Measurements from ENCODE around the gene OLFM2. TPM values are rescaled to one million over a fixed set of nuclear protein-coding genes. Genes with fewer than 3 reads are reported as not detected.

Gene OLFM2
- total and polyA plus RNA-seq, 4 experiments from 2014 or later, result 5.0 to 10.4 (median 9.4) TPM

- H3K9me3 ChIP-seq (ENCODE audit: control insufficient read depth in 1 of 2, low read length in 2 of 2), result no peaks in the 10 kb centered on the region
- CTCF ChIA-PET (ENCODE audit: partially characterized antibody), result no interaction called here
- Mint-ChIP-seq H3K27ac (no peak overlapping the region), H3K36me3 (no peaks in the 10 kb centered on the region), H3K4me1 (peaks cover 7 to 17% (median 11%) of the 10 kb centered on the region in 4 donors), H3K27me3 (peaks cover 24 to 36% of the 10 kb centered on the region in 2 donors), H3K4me3 (peak overlapping the region in 1 of 8 donors; percentile 0), H3K9me3 (no peaks in the 10 kb centered on the region)
- H3K4me1 ChIP-seq (ENCODE audit: insufficient read depth, low read length), result no peaks in the 10 kb centered on the region
- H3K27me3 ChIP-seq (ENCODE audit: insufficient read depth, low read length), result peaks cover 3% of the 10 kb centered on the region
- intact Hi-C loops (cut with micrococcal nuclease), result no loop called here
- POLR2A ChIA-PET (ENCODE audit: partially characterized antibody), result no interaction called here
- H3K36me3 ChIP-seq (ENCODE audit: insufficient read depth, low read length), result no peaks in the 10 kb centered on the region
- H3K4me3 ChIP-seq (ENCODE audit: low read length in 2 of 2), result no peak overlapping the region
- DNase-seq, result no peak
- no peak overlapping the region for H3K27ac ChIP-seq (ENCODE audit: low read depth, low read length)
These were observed 32.7 kb upstream of the OLFM2 start for GRCh38 chr19:9968820-9969687.

DNA sequence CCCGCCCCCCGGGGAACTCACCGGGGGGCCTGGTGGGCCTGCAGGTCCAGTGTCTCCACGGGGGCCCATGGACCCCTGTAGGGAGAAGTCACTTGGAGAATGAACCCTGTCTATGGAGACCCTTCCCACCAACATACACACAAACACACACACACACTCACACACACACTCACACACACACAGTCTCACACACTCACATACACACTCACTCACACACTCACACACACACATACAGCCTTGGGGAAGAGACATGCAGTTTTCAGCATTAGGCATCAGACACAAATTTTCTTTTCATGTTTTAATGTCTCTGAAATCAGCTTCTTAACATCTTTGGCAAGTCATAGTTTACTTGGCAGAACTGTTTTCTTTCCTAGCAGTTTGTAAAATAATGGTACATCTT lies 31.0 kb upstream of the OLFM2 start:
- Mint-ChIP-seq H3K36me3 (no peaks in the 10 kb centered on the region), H3K27me3 (peaks cover 25 to 42% of the 10 kb centered on the region in 2 donors), H3K4me3 (no peak overlapping the region), H3K27ac (no peak overlapping the region), H3K9me3 (peaks cover 0 to 1% (median 0%) of the 10 kb centered on the region in 8 donors), H3K4me1 (peaks cover 7 to 16% (median 11%) of the 10 kb centered on the region in 4 donors)
- Histone ChIP-seq H3K36me3 (ENCODE audit: insufficient read depth, low read length) (no peaks in the 10 kb centered on the region), H3K27ac (ENCODE audit: low read depth, low read length) (no peak overlapping the region), H3K27me3 (ENCODE audit: insufficient read depth, low read length) (peaks cover 3% of the 10 kb centered on the region), H3K4me1 (ENCODE audit: insufficient read depth, low read length) (no peaks in the 10 kb centered on the region), H3K9me3 (ENCODE audit: control insufficient read depth in 1 of 2, low read length in 2 of 2) (no peaks in the 10 kb centered on the region), H3K4me3 (ENCODE audit: low read length in 2 of 2) (no peak overlapping the region)
- intact Hi-C loops (cut with micrococcal nuclease), result no loop called here
- CTCF ChIA-PET (ENCODE audit: partially characterized antibody), result no interaction called here
- no peak for DNase-seq
- POLR2A ChIA-PET (ENCODE audit: partially characterized antibody), result no interaction called here

- ChIA-PET CTCF (ENCODE audit: partially characterized antibody) (no interaction called here), POLR2A (ENCODE audit: partially characterized antibody) (no interaction called here)
- Histone ChIP-seq H3K27ac (ENCODE audit: low read depth, low read length) (no peak overlapping the region), H3K9me3 (ENCODE audit: control insufficient read depth in 1 of 2, low read length in 2 of 2) (no peaks in the 10 kb centered on the region), H3K36me3 (ENCODE audit: insufficient read depth, low read length) (no peaks in the 10 kb centered on the region), H3K4me3 (ENCODE audit: low read length in 2 of 2) (no peak overlapping the region), H3K27me3 (ENCODE audit: insufficient read depth, low read length) (peaks cover 3% of the 10 kb centered on the region), H3K4me1 (ENCODE audit: insufficient read depth, low read length) (no peaks in the 10 kb centered on the region)
- H3K27me3 Mint-ChIP-seq, result peaks cover 25 to 40% of the 10 kb centered on the region in 2 donors
- DNase-seq, result no peak
- peak overlapping the region in 2 of 8 donors; percentile 58 to 62 for H3K4me3 Mint-ChIP-seq
- peaks cover 3 to 7% (median 5%) of the 10 kb centered on the region in 4 donors for H3K4me1 Mint-ChIP-seq
- peaks cover 0 to 1% (median 0%) of the 10 kb centered on the region in 8 donors for H3K9me3 Mint-ChIP-seq
- H3K27ac Mint-ChIP-seq, result peak overlapping the region in 1 of 7 donors; percentile 80
- no peaks in the 10 kb centered on the region for H3K36me3 Mint-ChIP-seq
- intact Hi-C loops (cut with micrococcal nuclease), result no loop called here
These were observed 30.1 kb upstream of the OLFM2 start for GRCh38 chr19:9966448-9966847.

DNA sequence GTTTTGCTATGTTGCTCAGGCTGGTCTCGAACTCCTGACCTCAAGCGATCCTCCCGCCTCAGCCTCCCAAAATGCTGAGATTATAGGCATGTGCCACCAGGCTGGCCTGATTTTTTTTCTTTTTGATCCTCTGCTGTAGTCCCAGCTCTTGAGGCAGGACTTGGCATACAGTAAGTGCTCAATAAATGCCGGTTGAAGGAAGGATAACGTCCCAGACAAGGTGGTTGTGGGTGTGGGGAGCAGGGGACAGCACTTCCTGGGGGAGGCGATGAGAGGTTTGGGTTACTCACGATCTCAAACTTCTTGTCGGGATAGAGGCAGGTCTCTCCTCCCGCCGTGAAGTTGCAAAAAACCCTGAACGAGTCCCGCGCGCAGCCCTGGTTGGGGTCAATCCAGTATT lies 29.7 kb upstream of the OLFM2 start:
- DNase-seq, result no peak
- no peak overlapping the region for H3K27ac Mint-ChIP-seq
- H3K4me3 Mint-ChIP-seq, result no peak overlapping the region
- ChIA-PET POLR2A (ENCODE audit: partially characterized antibody) (no interaction called here), CTCF (ENCODE audit: partially characterized antibody) (no interaction called here)
- intact Hi-C loops (cut with micrococcal nuclease), result no loop called here
- H3K9me3 Mint-ChIP-seq, result peaks cover 0 to 1% (median 0%) of the 10 kb centered on the region in 8 donors
- peaks cover 26 to 38% of the 10 kb centered on the region in 2 donors for H3K27me3 Mint-ChIP-seq
- Histone ChIP-seq H3K9me3 (ENCODE audit: control insufficient read depth in 1 of 2, low read length in 2 of 2) (no peaks in the 10 kb centered on the region), H3K4me3 (ENCODE audit: low read length in 2 of 2) (no peak overlapping the region), H3K27me3 (ENCODE audit: insufficient read depth, low read length) (peaks cover 3% of the 10 kb centered on the region), H3K27ac (ENCODE audit: low read depth, low read length) (no peak overlapping the region), H3K4me1 (ENCODE audit: insufficient read depth, low read length) (no peaks in the 10 kb centered on the region), H3K36me3 (ENCODE audit: insufficient read depth, low read length) (no peaks in the 10 kb centered on the region)
- H3K36me3 Mint-ChIP-seq, result no peaks in the 10 kb centered on the region
- H3K4me1 Mint-ChIP-seq, result peaks cover 2 to 4% (median 2%) of the 10 kb centered on the region in 4 donors

DNA sequence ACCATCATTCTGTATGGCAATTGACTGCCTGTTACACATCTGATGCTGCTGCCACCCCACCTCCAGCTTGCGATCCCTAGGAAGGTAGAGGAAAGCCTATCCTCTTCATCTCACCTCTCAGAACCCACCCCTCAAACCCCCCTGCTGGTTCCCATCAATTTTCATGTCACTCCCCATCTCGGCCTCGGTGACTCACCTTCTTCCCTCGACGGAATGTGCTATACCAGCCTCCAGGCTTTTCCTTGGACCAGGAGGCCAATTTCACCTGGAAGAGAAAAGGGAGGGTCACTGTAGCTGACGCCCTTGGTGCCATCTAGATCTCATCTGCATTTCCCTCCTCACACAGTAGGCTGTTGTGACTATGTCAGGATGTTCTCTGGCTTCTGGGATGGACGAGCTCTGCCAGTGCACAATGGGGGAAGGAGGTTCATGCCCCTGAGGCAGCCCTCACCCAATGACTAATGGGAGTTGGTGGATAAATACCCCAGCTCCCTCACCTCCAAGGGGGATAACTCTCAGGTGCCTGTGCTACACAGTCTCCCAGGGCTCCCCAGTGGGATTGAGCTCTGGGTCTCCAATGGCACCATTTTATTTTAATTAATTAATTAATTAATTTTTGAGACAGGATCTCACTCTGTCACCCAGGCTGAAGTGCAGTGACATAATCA lies 26.4 kb upstream of the OLFM2 start:
- CTCF ChIA-PET (ENCODE audit: partially characterized antibody), result interaction anchor here (0.6 kb wide), 2 partner anchors 94 to 739 kb away, joined by 3 to 4 read pairs; partner anchors contain the start of gene QTRT1
- peaks cover 0 to 4% (median 2%) of the 10 kb centered on the region in 4 donors for H3K4me1 Mint-ChIP-seq
- peaks cover 0 to 1% (median 0%) of the 10 kb centered on the region in 8 donors for H3K9me3 Mint-ChIP-seq
- H3K4me3 Mint-ChIP-seq, result no peak overlapping the region
- intact Hi-C loops (cut with micrococcal nuclease), result no loop called here
- H3K27me3 Mint-ChIP-seq, result peaks cover 15 to 25% of the 10 kb centered on the region in 2 donors
- H3K36me3 Mint-ChIP-seq, result no peaks in the 10 kb centered on the region
- H3K9me3 ChIP-seq (ENCODE audit: control insufficient read depth in 1 of 2, low read length in 2 of 2), result no peaks in the 10 kb centered on the region
- POLR2A ChIA-PET (ENCODE audit: partially characterized antibody), result no interaction called here
- peak overlapping the region in 1 of 7 donors; percentile 43 for H3K27ac Mint-ChIP-seq
- H3K27ac ChIP-seq (ENCODE audit: low read depth, low read length), result no peak overlapping the region
- H3K4me3 ChIP-seq (ENCODE audit: low read length in 2 of 2), result no peak overlapping the region
- DNase-seq, result no peak
- peaks cover 3% of the 10 kb centered on the region for H3K27me3 ChIP-seq (ENCODE audit: insufficient read depth, low read length)
- H3K4me1 ChIP-seq (ENCODE audit: insufficient read depth, low read length), result no peaks in the 10 kb centered on the region
- no peaks in the 10 kb centered on the region for H3K36me3 ChIP-seq (ENCODE audit: insufficient read depth, low read length)

DNA sequence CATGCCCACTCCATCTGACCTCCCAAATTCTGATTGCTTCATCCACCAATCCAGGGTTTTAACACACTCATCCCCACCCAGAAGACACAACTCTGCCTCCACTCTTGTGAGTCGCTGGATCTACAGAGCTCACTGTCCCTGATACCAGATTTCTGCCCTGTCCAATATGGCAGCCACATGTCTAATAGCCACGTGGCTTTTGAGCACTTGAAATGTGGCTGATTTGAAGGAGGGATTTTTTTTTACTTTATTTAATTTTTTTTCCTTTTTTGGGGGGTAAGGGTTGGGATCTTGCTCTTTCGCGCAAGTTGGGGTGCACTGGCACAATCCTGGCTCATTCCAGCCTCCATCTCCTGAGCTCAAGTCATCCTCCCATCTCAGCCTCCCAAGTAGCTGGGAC lies 24.8 kb upstream of the OLFM2 start:
- peaks cover 10 to 22% of the 10 kb centered on the region in 2 donors for H3K27me3 Mint-ChIP-seq

DNA sequence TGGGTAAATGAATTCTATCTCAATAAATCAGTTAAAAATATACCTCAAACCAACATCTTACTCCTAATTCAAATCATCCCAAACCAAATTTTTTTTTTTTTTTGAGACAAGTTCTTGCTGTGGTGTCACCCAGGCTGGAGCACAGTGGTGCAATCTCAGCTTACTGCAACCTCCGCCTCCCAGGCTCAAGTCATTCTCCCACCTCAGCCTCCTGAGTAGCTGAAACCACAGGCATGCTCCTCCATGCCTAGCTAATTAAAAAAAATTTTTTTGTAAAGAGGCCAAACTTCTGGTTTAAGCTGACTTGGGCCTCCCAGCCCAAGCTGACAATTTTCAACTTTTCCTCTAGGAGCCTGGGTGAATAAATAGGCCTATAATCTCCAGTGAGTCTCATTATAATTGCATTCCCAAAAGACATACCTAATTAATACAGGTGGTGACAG lies 22.1 kb upstream of the OLFM2 start:
- H3K4me1 Mint-ChIP-seq, result no peaks in the 10 kb centered on the region
- no peak overlapping the region for H3K27ac ChIP-seq (ENCODE audit: low read depth, low read length)
- intact Hi-C loops (cut with micrococcal nuclease), result no loop called here
- H3K27ac Mint-ChIP-seq, result no peak overlapping the region
- no peaks in the 10 kb centered on the region for H3K9me3 ChIP-seq (ENCODE audit: control insufficient read depth in 1 of 2, low read length in 2 of 2)
- ChIA-PET POLR2A (ENCODE audit: partially characterized antibody) (no interaction called here), CTCF (ENCODE audit: partially characterized antibody) (interaction anchor here (0.6 kb wide), 1 partner anchor 300 kb away, joined by 3 read pairs; no protein-coding TSS in a partner anchor)
- DNase-seq, result no peak
- peaks cover 7 to 14% of the 10 kb centered on the region in 2 donors for H3K27me3 Mint-ChIP-seq
- H3K36me3 Mint-ChIP-seq, result no peaks in the 10 kb centered on the region
- H3K9me3 Mint-ChIP-seq, result peaks cover 0 to 1% (median 0%) of the 10 kb centered on the region in 8 donors
- H3K4me3 Mint-ChIP-seq, result no peak overlapping the region
- no peaks in the 10 kb centered on the region for H3K27me3 ChIP-seq (ENCODE audit: insufficient read depth, low read length)
- H3K4me1 ChIP-seq (ENCODE audit: insufficient read depth, low read length), result no peaks in the 10 kb centered on the region
- no peak overlapping the region for H3K4me3 ChIP-seq (ENCODE audit: low read length in 2 of 2)
- H3K36me3 ChIP-seq (ENCODE audit: insufficient read depth, low read length), result no peaks in the 10 kb centered on the region

More for the DNA sequence above, 24.8 kb upstream of the OLFM2 start:
- H3K9me3 Mint-ChIP-seq, result peaks cover 0 to 1% (median 0%) of the 10 kb centered on the region in 8 donors
- H3K27ac ChIP-seq (ENCODE audit: low read depth, low read length), result no peak overlapping the region
- H3K4me3 Mint-ChIP-seq, result no peak overlapping the region
- no peaks in the 10 kb centered on the region for H3K36me3 Mint-ChIP-seq
- H3K27ac Mint-ChIP-seq, result peak overlapping the region in 1 of 7 donors; percentile 80
- H3K4me1 Mint-ChIP-seq, result no peaks in the 10 kb centered on the region
- no peaks in the 10 kb centered on the region for H3K4me1 ChIP-seq (ENCODE audit: insufficient read depth, low read length)
- intact Hi-C loops (cut with micrococcal nuclease), result no loop called here
- no peaks in the 10 kb centered on the region for H3K9me3 ChIP-seq (ENCODE audit: control insufficient read depth in 1 of 2, low read length in 2 of 2)
- no peak for DNase-seq
- H3K27me3 ChIP-seq (ENCODE audit: insufficient read depth, low read length), result no peaks in the 10 kb centered on the region
- no peak overlapping the region for H3K4me3 ChIP-seq (ENCODE audit: low read length in 2 of 2)
- CTCF ChIA-PET (ENCODE audit: partially characterized antibody), result interaction anchor here (0.6 kb wide), 1 partner anchor 149 kb away, joined by 4 read pairs; no protein-coding TSS in a partner anchor
- POLR2A ChIA-PET (ENCODE audit: partially characterized antibody), result interaction anchor here (0.6 kb wide), 1 partner anchor 939 kb away, joined by 3 read pairs; no protein-coding TSS in a partner anchor
- no peaks in the 10 kb centered on the region for H3K36me3 ChIP-seq (ENCODE audit: insufficient read depth, low read length)

Data from CD4-positive, alpha-beta memory T cell (primary cell).